SK-N-SH treated with all-trans-retinoic acid at 6 μM for 48 hours (cell line): Measurements from ENCODE around the gene PAK4.

Source experiments
- ATAC-seq: fragments of 200-7000 bp; cut with Tn5 transposase; 3 replicates; pipeline ENCODE4 v1.9.1; 2020; ENCODE audit warnings: mild to moderate bottlenecking, moderate library complexity
- ARNTL ChIP-seq: fragments of 450-650 bp; formaldehyde crosslinking; IDR thresholded peaks from 2 replicates; pipeline ENCODE4 v1.5.0; 2020; ENCODE audit warnings: low read depth, mild to moderate bottlenecking, moderate library complexity, borderline replicate concordance
- BACH2 ChIP-seq: fragments of 250-450 bp; sonication (Bioruptor Pico); IDR thresholded peaks from 2 replicates; pipeline ENCODE4 v1.9.0; 2021; ENCODE audit warnings: mild to moderate bottlenecking, borderline replicate concordance
- CREB5 ChIP-seq: fragments of 250-450 bp; sonication (Bioruptor Pico); IDR thresholded peaks from 2 replicates; pipeline ENCODE4 v1.5.1; 2020; ENCODE audit warnings: low read depth, mild to moderate bottlenecking, moderate library complexity
- CSDC2 ChIP-seq: fragments of 250-450 bp; sonication (Bioruptor Pico); IDR thresholded peaks from 2 replicates; pipeline ENCODE4 v1.5.0; 2020; ENCODE audit warnings: mild to moderate bottlenecking, moderate library complexity
- ESRRG ChIP-seq: fragments of 250-450 bp; sonication (Bioruptor Pico); IDR thresholded peaks from 2 replicates; pipeline ENCODE4 v1.6.1; 2021; ENCODE audit warnings: mild to moderate bottlenecking
- GLIS3 ChIP-seq: fragments of 250-450 bp; sonication (Bioruptor Pico); IDR thresholded peaks from 2 replicates; pipeline ENCODE4 v1.5.0; 2020; ENCODE audit warnings: mild to moderate bottlenecking, moderate library complexity
- ISL1 ChIP-seq: fragments of 250-450 bp; sonication (Bioruptor Pico); IDR thresholded peaks from 2 replicates; pipeline ENCODE4 v2.1.2; 2022; ENCODE audit warnings: mild to moderate bottlenecking, moderate library complexity
- PPARA ChIP-seq: fragments of 250-450 bp; sonication (Bioruptor Pico); IDR thresholded peaks from 2 replicates; pipeline ENCODE4 v1.5.0; 2020; ENCODE audit warnings: mild to moderate bottlenecking, borderline replicate concordance
- RARB ChIP-seq: fragments of 250-450 bp; sonication (Bioruptor Pico); IDR thresholded peaks from 2 replicates; pipeline ENCODE4 v1.8.0; 2021; ENCODE audit warnings: mild to moderate bottlenecking, moderate library complexity
- SNAI2 ChIP-seq: fragments of 250-450 bp; sonication (Bioruptor Pico); IDR thresholded peaks from 2 replicates; pipeline ENCODE4 v1.5.0; 2020; ENCODE audit warnings: mild to moderate bottlenecking, moderate library complexity
- TOX ChIP-seq: fragments of 250-450 bp; sonication (Bioruptor Pico); IDR thresholded peaks from 2 replicates; pipeline ENCODE4 v1.8.0; 2021; ENCODE audit warnings: mild to moderate bottlenecking, moderate library complexity, borderline replicate concordance
- ZC3H10 ChIP-seq: fragments of 250-450 bp; sonication (Bioruptor Pico); IDR thresholded peaks from 2 replicates; pipeline ENCODE4 v1.5.1; 2021; ENCODE audit warnings: mild to moderate bottlenecking, moderate library complexity
- ZFP30 ChIP-seq: fragments of 450-650 bp; formaldehyde crosslinking; IDR thresholded peaks from 2 replicates; pipeline ENCODE4 v1.5.0; 2022; ENCODE audit warnings: mild to moderate bottlenecking, moderate library complexity
- ZNF565 ChIP-seq: fragments of 450-650 bp; formaldehyde crosslinking; conservative IDR thresholded peaks from 2 replicates; pipeline ENCODE4 v1.5.0; 2020; ENCODE audit warnings: low read depth, mild to moderate bottlenecking, moderate library complexity
- ZNF8 ChIP-seq: fragments of 450-650 bp; formaldehyde crosslinking; IDR thresholded peaks from 2 replicates; pipeline ENCODE4 v1.5.0; 2020; ENCODE audit warnings: mild to moderate bottlenecking, moderate library complexity
- TF ChIP-seq, protein P1 (sequence below): fragments of 250-450 bp; sonication (Bioruptor Pico); IDR thresholded peaks from 2 replicates; pipeline ENCODE4 v1.5.1; 2021; ENCODE audit warnings: mild to moderate bottlenecking, moderate library complexity
- TF ChIP-seq, protein P2 (sequence below): fragments of 250-450 bp; sonication (Bioruptor Pico); IDR thresholded peaks from 2 replicates; pipeline ENCODE4 v1.8.0; 2021; ENCODE audit warnings: low read depth, mild to moderate bottlenecking, moderate library complexity, borderline replicate concordance
- TF ChIP-seq, protein P3 (sequence below): fragments of 250-450 bp; sonication (Bioruptor Pico); IDR thresholded peaks from 2 replicates; pipeline ENCODE4 v1.8.0; 2020; ENCODE audit warnings: mild to moderate bottlenecking, moderate library complexity, borderline replicate concordance
- TF ChIP-seq, protein P4 (sequence below): fragments of 250-450 bp; sonication (Bioruptor Pico); IDR thresholded peaks from 2 replicates; pipeline ENCODE4 v1.5.0; 2020; ENCODE audit warnings: mild to moderate bottlenecking, moderate library complexity

Gene PAK4

DNA sequence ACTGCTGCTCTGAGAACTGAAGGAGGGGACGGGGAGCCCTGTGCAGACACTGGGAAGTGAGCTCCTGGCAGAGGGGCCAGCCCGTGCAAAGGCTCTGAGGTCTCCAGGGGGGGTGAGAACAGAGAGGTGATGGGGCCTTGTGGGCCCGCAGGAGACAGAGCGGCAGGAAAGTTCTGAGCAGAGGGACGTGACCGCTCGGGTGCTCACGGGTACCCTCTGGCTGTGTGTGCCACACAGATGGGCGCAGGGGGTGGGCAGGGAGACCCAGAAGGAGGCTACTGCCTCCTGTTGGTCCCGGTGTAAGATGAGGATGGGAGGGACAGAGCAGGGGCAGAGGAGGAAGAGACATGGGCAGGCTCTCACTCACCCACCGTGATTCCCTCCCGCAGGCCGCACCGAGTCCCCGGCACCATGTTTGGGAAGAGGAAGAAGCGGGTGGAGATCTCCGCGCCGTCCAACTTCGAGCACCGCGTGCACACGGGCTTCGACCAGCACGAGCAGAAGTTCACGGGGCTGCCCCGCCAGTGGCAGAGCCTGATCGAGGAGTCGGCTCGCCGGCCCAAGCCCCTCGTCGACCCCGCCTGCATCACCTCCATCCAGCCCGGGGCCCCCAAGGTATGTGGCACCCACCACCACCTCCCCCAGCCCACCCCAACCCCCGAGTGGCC lies 43.7 kb downstream of the PAK4 start:
- TF ChIP-seq ZNF565 (CRISPR knock-in tag): no peak
- no peak for TF ChIP-seq ZC3H10 (CRISPR knock-in tag)
- TF ChIP-seq, protein P1, sequence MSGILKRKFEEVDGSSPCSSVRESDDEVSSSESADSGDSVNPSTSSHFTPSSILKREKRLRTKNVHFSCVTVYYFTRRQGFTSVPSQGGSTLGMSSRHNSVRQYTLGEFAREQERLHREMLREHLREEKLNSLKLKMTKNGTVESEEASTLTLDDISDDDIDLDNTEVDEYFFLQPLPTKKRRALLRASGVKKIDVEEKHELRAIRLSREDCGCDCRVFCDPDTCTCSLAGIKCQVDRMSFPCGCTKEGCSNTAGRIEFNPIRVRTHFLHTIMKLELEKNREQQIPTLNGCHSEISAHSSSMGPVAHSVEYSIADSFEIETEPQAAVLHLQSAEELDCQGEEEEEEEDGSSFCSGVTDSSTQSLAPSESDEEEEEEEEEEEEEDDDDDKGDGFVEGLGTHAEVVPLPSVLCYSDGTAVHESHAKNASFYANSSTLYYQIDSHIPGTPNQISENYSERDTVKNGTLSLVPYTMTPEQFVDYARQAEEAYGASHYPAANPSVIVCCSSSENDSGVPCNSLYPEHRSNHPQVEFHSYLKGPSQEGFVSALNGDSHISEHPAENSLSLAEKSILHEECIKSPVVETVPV (CRISPR knock-in tag): no peak
- TF ChIP-seq ZNF8 (CRISPR knock-in tag): no peak
- no peak for TF ChIP-seq CREB5 (CRISPR knock-in tag)
- no peak for ATAC-seq

GRCh38 chr19:39170386-39171231 lies 45.0 kb downstream of the PAK4 start:
- no peak for ATAC-seq
- TF ChIP-seq ZFP30 (CRISPR knock-in tag): no peak
- no peak for TF ChIP-seq ISL1 (CRISPR knock-in tag)
- no peak for TF ChIP-seq PPARA (CRISPR knock-in tag)
- no peak for TF ChIP-seq RARB
- TF ChIP-seq GLIS3: no peak
- no peak for TF ChIP-seq CSDC2 (CRISPR knock-in tag)
- TF ChIP-seq ZNF565 (CRISPR knock-in tag): no peak
- TF ChIP-seq ESRRG (CRISPR knock-in tag): no peak
- no peak for TF ChIP-seq ARNTL
- TF ChIP-seq, protein P2, sequence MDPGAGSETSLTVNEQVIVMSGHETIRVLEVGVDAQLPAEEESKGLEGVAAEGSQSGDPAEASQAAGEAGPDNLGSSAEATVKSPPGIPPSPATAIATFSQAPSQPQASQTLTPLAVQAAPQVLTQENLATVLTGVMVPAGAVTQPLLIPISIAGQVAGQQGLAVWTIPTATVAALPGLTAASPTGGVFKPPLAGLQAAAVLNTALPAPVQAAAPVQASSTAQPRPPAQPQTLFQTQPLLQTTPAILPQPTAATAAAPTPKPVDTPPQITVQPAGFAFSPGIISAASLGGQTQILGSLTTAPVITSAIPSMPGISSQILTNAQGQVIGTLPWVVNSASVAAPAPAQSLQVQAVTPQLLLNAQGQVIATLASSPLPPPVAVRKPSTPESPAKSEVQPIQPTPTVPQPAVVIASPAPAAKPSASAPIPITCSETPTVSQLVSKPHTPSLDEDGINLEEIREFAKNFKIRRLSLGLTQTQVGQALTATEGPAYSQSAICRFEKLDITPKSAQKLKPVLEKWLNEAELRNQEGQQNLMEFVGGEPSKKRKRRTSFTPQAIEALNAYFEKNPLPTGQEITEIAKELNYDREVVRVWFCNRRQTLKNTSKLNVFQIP (CRISPR knock-in tag): no peak
- TF ChIP-seq TOX: no peak
- TF ChIP-seq, protein P1 (CRISPR knock-in tag): no peak
- TF ChIP-seq CREB5 (CRISPR knock-in tag): no peak
- TF ChIP-seq, protein P3, sequence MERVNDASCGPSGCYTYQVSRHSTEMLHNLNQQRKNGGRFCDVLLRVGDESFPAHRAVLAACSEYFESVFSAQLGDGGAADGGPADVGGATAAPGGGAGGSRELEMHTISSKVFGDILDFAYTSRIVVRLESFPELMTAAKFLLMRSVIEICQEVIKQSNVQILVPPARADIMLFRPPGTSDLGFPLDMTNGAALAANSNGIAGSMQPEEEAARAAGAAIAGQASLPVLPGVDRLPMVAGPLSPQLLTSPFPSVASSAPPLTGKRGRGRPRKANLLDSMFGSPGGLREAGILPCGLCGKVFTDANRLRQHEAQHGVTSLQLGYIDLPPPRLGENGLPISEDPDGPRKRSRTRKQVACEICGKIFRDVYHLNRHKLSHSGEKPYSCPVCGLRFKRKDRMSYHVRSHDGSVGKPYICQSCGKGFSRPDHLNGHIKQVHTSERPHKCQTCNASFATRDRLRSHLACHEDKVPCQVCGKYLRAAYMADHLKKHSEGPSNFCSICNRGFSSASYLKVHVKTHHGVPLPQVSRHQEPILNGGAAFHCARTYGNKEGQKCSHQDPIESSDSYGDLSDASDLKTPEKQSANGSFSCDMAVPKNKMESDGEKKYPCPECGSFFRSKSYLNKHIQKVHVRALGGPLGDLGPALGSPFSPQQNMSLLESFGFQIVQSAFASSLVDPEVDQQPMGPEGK (CRISPR knock-in tag): no peak
- TF ChIP-seq ZC3H10 (CRISPR knock-in tag): no peak
- TF ChIP-seq SNAI2: no peak
- TF ChIP-seq, protein P4, sequence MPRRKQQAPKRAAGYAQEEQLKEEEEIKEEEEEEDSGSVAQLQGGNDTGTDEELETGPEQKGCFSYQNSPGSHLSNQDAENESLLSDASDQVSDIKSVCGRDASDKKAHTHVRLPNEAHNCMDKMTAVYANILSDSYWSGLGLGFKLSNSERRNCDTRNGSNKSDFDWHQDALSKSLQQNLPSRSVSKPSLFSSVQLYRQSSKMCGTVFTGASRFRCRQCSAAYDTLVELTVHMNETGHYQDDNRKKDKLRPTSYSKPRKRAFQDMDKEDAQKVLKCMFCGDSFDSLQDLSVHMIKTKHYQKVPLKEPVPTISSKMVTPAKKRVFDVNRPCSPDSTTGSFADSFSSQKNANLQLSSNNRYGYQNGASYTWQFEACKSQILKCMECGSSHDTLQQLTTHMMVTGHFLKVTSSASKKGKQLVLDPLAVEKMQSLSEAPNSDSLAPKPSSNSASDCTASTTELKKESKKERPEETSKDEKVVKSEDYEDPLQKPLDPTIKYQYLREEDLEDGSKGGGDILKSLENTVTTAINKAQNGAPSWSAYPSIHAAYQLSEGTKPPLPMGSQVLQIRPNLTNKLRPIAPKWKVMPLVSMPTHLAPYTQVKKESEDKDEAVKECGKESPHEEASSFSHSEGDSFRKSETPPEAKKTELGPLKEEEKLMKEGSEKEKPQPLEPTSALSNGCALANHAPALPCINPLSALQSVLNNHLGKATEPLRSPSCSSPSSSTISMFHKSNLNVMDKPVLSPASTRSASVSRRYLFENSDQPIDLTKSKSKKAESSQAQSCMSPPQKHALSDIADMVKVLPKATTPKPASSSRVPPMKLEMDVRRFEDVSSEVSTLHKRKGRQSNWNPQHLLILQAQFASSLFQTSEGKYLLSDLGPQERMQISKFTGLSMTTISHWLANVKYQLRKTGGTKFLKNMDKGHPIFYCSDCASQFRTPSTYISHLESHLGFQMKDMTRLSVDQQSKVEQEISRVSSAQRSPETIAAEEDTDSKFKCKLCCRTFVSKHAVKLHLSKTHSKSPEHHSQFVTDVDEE: no peak
- no peak for TF ChIP-seq BACH2 (CRISPR knock-in tag)
